ENCODE data around the gene IFITM10. TPM values are rescaled to one million over a fixed set of nuclear protein-coding genes. Genes with fewer than 3 reads are reported as not detected.

Gene IFITM10
- total and polyA plus RNA-seq, 9 of the 15 experiments (the other 6 are each of a cell fraction or from before 2014, with no cell fraction given) = 0.08 to 0.13 (median 0.09) TPM; not detected in 6

- TF ChIP-seq, protein P1, sequence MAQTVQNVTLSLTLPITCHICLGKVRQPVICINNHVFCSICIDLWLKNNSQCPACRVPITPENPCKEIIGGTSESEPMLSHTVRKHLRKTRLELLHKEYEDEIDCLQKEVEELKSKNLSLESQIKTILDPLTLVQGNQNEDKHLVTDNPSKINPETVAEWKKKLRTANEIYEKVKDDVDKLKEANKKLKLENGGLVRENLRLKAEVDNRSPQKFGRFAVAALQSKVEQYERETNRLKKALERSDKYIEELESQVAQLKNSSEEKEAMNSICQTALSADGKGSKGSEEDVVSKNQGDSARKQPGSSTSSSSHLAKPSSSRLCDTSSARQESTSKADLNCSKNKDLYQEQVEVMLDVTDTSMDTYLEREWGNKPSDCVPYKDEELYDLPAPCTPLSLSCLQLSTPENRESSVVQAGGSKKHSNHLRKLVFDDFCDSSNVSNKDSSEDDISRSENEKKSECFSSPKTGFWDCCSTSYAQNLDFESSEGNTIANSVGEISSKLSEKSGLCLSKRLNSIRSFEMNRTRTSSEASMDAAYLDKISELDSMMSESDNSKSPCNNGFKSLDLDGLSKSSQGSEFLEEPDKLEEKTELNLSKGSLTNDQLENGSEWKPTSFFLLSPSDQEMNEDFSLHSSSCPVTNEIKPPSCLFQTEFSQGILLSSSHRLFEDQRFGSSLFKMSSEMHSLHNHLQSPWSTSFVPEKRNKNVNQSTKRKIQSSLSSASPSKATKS (CRISPR knock-in tag; IDR thresholded peaks at IDR 0.05) = no peak
- TF ChIP-seq HIVEP1 (CRISPR knock-in tag; IDR thresholded peaks at IDR 0.05) (no peak), HNRNPL (IDR thresholded peaks at IDR 0.05; ENCODE audit: low read depth, low read length) (no peak), CREB3 (tag; conservative IDR thresholded peaks at IDR 0.05; ENCODE audit: low read depth) (no peak), ESRRB (CRISPR knock-in tag; IDR thresholded peaks at IDR 0.05; ENCODE audit: borderline replicate concordance) (no peak), ARID2 (IDR thresholded peaks at IDR 0.05) (0 out of 2 replicates have a peak, but pooled peaks have one; percentile 49), SAFB2 (IDR thresholded peaks at IDR 0.05; ENCODE audit: borderline replicate concordance, low read depth, low read length, severe bottlenecking) (no peak), ZNF311 (CRISPR knock-in tag; IDR thresholded peaks at IDR 0.05) (no peak), ZFP30 (CRISPR knock-in tag; IDR thresholded peaks at IDR 0.05; ENCODE audit: borderline replicate concordance) (no peak), ZNF384 (IDR thresholded peaks at IDR 0.05; ENCODE audit: low read depth, low read length) (no peak)
- TF ChIP-seq, protein P2, sequence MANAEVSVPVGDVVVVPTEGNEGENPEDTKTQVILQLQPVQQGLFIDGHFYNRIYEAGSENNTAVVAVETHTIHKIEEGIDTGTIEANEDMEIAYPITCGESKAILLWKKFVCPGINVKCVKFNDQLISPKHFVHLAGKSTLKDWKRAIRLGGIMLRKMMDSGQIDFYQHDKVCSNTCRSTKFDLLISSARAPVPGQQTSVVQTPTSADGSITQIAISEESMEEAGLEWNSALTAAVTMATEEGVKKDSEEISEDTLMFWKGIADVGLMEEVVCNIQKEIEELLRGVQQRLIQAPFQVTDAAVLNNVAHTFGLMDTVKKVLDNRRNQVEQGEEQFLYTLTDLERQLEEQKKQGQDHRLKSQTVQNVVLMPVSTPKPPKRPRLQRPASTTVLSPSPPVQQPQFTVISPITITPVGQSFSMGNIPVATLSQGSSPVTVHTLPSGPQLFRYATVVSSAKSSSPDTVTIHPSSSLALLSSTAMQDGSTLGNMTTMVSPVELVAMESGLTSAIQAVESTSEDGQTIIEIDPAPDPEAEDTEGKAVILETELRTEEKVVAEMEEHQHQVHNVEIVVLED (CRISPR knock-in tag; IDR thresholded peaks at IDR 0.05) = no peak
Observed at GRCh38 chr11:1772270-1773130, 22.1 kb upstream of the IFITM10 start (continued).

Measured in K562 (cell line).